Transverse colon (tissue), 4 donors: ENCODE measurements around the gene GID4. TPM values are rescaled to one million over a fixed set of nuclear protein-coding genes. Genes with fewer than 3 reads are reported as not detected.

ENCODE experiments used
- DNase-seq: peaks from one replicate; pipeline ENCODE4 v3.0.0-alpha.2; 2019
- H3K27ac ChIP-seq, 4 donors: fragments of 200-600 bp; sonication (generic); 2 replicates each; pipeline ENCODE4 v1.5.1; 2016 to 2018; ENCODE audit warnings: inconsistent platforms in 4 of 4
- H3K27me3 ChIP-seq: fragments of 200-600 bp; sonication (generic); 2 replicates; pipeline ENCODE4 v1.5.1; 2017; ENCODE audit warnings: inconsistent platforms
- H3K36me3 ChIP-seq, 4 donors: fragments of 200-600 bp; sonication (generic); 2 replicates each; pipeline ENCODE4 v1.5.1; 2017 to 2019; ENCODE audit warnings: inconsistent platforms in 4 of 4
- H3K4me1 ChIP-seq, 4 donors: fragments of 200-600 bp; sonication (generic); 2 replicates each; pipeline ENCODE4 v1.5.1; 2017 to 2020; ENCODE audit warnings: inconsistent platforms in 4 of 4
- H3K4me3 ChIP-seq, 4 donors: fragments of 200-600 bp; sonication (generic); 1 replicate in 1 of 4; 2 replicates in 3 of 4; pipeline versions ENCODE4 v1.5.1 to v1.6.1; 2017 to 2019; ENCODE audit warnings: inconsistent platforms in 4 of 4
- H3K9me3 ChIP-seq, 2 donors: fragments of 200-600 bp; sonication (generic); 2 replicates each; pipeline ENCODE4 v1.5.1; 2017 to 2019; ENCODE audit warnings: inconsistent platforms in 2 of 2
- CTCF ChIP-seq, 5 experiments: fragments of 200-600 bp in 3 of 5; fragments of 450-650 bp in 2 of 5; sonication (generic) in 3 of 5; IDR thresholded peaks; 1 replicate in 2 of 5; 2 replicates in 3 of 5; pipeline ENCODE4 v1.5.1; 2016 to 2017; ENCODE audit warnings: antibody characterized with exemption in 5 of 5, inconsistent platforms in 3 of 5, mild to moderate bottlenecking in 2 of 5, moderate library complexity in 1 of 5
- EP300 ChIP-seq: sonication (generic); formaldehyde crosslinking; IDR thresholded peaks from one replicate; pipeline ENCODE4 v1.6.1; 2017; ENCODE audit warnings: antibody characterized with exemption, low read depth
- POLR2A ChIP-seq: fragments of 450-650 bp; IDR thresholded peaks from one replicate; pipeline ENCODE4 v1.6.1; 2016; ENCODE audit warnings: antibody characterized with exemption, mild to moderate bottlenecking, moderate library complexity
- POLR2AphosphoS5 ChIP-seq, 3 donors: sonication (generic); formaldehyde crosslinking; IDR thresholded peaks; one replicate each; pipeline ENCODE4 v1.6.1; 2016; ENCODE audit warnings: antibody characterized with exemption in 3 of 3
- WGBS, 2 donors: methylation state at CpG; one replicate each; pipeline ENCODE4 v1.1.5; 2018; ENCODE audit warnings: low coverage in 1 of 2; 5-methylcytosine and 5-hydroxymethylcytosine counted together
- in situ Hi-C, 4 donors: fragments of 200-750 bp; cut with MboI; loops; one replicate each; pipeline versions ENCODE4 v1.15.0 to v1.15.1; 2017; ENCODE audit warnings: low sequenced_read_pairs in 3 of 4, low pct_ligation_motif_present in 1 of 4, low pct_unique_long_range_greater_than_20kb in 1 of 4
- intact Hi-C: fragments of 100-400 bp; cut with DNase I; formaldehyde crosslinking; loops from one replicate; pipeline ENCODE4 v1.15.1; 2023; ENCODE audit warnings: low total_unique reads
- total RNA-seq, 4 donors: library from RNA; depleted of rRNA; stranded (reverse); fragments of >200 nt; gene quantifications; one replicate each; pipeline ENCODE4 v1.1.0, GENCODE V29; 2016

Gene GID4
- total RNA-seq, 4 donors from 2014 or later, result 7.0 to 39.6 (median 9.4) TPM

GRCh38 chr17:18037486-18037885 is 1.7 kb upstream of the GID4 start:
- TF ChIP-seq POLR2AphosphoS5 (IDR thresholded peaks at IDR 0.05), result no peak
- no peak for TF ChIP-seq POLR2A
- Histone ChIP-seq H3K27ac (no peak overlapping the region), H3K4me1 (peaks cover 20 to 42% (median 28%) of the 10 kb centered on the region in 4 donors), H3K27me3 (no peaks in the 10 kb centered on the region), H3K36me3 (no peaks in the 10 kb centered on the region), H3K4me3 (no peak overlapping the region), H3K9me3 (no peaks in the 10 kb centered on the region)
- DNase-seq, result no peak
- intact Hi-C loops (loop anchor here (5.0 kb wide), 1 partner anchor 170 kb away; no protein-coding TSS in a partner anchor), in situ Hi-C loops (loop anchor here (5.0 to 25.0 kb wide), 6 partner anchors 143 to 360 kb away; partner anchors contain the start of gene RAI1 (in 2 of the 4))
- 0 to 59% methylated on average over 1 to 6 of the region's 6 CpGs for WGBS, 2 donors

DNA sequence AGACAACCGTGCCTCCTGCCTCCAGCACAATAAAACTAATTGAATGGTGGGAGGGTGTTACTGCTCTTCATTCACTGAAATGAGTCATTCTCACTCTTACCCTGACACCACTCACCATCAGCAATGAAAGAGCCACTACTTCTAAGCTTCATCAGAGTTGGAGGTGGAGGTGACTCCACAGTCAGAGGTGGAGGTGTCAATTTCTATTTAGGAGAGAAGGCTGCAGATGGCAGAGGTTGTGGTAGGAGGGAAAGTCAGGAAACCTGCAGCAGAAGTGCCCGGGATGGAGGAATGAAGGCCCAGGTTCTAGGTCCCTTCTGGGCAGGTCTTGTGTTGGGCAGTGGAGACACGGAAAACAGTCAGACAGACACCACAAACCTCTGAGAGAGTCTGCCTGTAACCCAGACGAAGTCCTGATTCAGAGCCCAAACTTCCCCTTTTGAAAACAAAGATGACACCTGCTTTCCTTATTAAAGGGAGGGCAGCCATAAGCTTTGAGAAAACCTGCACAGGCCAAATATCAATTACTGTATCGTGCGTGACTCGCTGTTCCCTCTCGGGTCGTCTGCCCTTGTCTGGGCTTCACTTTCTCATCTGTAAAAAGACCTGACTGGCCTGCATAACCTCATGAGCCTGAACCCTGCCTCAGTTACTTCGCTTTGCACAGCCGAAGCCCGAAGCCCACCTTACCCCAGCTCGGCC is 908 bp upstream of the GID4 start:
- Histone ChIP-seq H3K27me3 (no peaks in the 10 kb centered on the region), H3K36me3 (no peaks in the 10 kb centered on the region), H3K4me1 (peaks cover 20 to 41% (median 28%) of the 10 kb centered on the region in 4 donors), H3K27ac (peak overlapping the region; percentile 83 to 92 (median 90)), H3K9me3 (no peaks in the 10 kb centered on the region), H3K4me3 (peak overlapping the region; percentile 68 to 94 (median 80))
- no peak for DNase-seq
- intact Hi-C loops (loop anchor here (5.0 kb wide), 1 partner anchor 171 kb away; no protein-coding TSS in a partner anchor), in situ Hi-C loops (loop anchor here (5.0 to 25.0 kb wide), 6 partner anchors 143 to 361 kb away; partner anchors contain the start of gene RAI1 (in 2 of the 4))
- TF ChIP-seq CTCF (IDR thresholded peaks at IDR 0.05), result no peak
- no peak for TF ChIP-seq EP300
- TF ChIP-seq POLR2AphosphoS5 (IDR thresholded peaks at IDR 0.05), result no peak
- no peak for TF ChIP-seq POLR2A
- WGBS, 2 donors, result 0 to 3% methylated on average over 4 to 13 of the region's 13 CpGs

- intact Hi-C loops, result loop anchor here (5.0 kb wide), 1 partner anchor 172 kb away; no protein-coding TSS in a partner anchor
- Histone ChIP-seq H3K4me1 (peaks cover 20 to 35% (median 28%) of the 10 kb centered on the region in 4 donors), H3K36me3 (no peaks in the 10 kb centered on the region), H3K4me3 (peak overlapping the region; percentile 68 to 94 (median 83)), H3K27ac (peak overlapping the region; percentile 83 to 92 (median 90)), H3K9me3 (no peaks in the 10 kb centered on the region), H3K27me3 (no peaks in the 10 kb centered on the region)
- peak; percentile 41 for DNase-seq
- 1% methylated on average over 37 of the region's 81 CpGs; no CpG with 5 or more reads in 1 of the 2 donors for WGBS, 2 donors
- in situ Hi-C loops, result loop anchor here (5.0 to 25.0 kb wide), 6 partner anchors 145 to 362 kb away; partner anchors contain the start of gene RAI1 (in 2 of the 4)
- TF ChIP-seq POLR2A (no peak), EP300 (no peak), CTCF (IDR thresholded peaks at IDR 0.05) (no peak), POLR2AphosphoS5 (IDR thresholded peaks at IDR 0.05) (no peak)
Measured at GRCh38 chr17:18039535-18040260, 490 bp downstream of the GID4 start.

DNA sequence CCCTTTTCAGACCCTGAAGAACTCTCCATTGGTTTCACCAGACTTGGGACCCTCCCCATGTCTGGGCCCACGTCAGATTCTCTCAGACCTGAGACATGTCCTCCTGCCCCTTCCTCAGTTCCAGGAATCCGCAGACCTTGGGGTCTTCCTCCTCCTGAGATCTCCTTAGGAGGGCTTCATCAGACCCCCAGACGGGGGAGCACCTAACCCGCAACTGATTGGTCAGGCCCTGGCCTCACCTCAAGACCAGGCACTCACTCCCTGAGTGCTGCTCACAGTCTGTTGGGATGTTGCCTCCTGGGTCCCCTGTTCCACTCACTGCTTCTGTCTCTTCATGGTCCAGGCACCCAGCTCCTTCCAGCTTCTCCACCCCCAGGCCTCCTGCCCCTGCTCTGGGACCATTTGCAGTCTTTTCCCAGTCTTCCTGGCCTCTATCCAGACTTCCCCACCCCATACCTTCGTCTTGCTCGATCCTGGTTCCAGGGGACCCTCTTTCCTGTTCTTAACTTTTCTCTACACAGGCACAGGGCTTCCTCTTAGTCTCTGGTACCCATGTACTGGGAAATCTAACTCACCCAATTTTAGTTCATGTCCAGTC is 1.2 kb downstream of the GID4 start:
- intact Hi-C loops, result no loop called here
- Histone ChIP-seq H3K4me1 (peaks cover 20 to 35% (median 28%) of the 10 kb centered on the region in 4 donors), H3K27me3 (no peaks in the 10 kb centered on the region), H3K36me3 (peaks cover 0 to under 1% (median 0%) of the 10 kb centered on the region in 4 donors), H3K9me3 (no peaks in the 10 kb centered on the region), H3K27ac (peak overlapping the region in 3 of 4 donors; percentile 83 to 92 (median 89)), H3K4me3 (peak overlapping the region; percentile 68 to 94 (median 83))
- DNase-seq, result no peak
- TF ChIP-seq EP300, result no peak
- TF ChIP-seq POLR2A, result no peak
- TF ChIP-seq POLR2AphosphoS5 (IDR thresholded peaks at IDR 0.05), result no peak
- no peak for TF ChIP-seq CTCF (IDR thresholded peaks at IDR 0.05)
- 26 to 59% methylated on average over 2 to 6 of the region's 6 CpGs for WGBS, 2 donors
- in situ Hi-C loops, result loop anchor here in 2 of 4 donors (25.0 kb wide), 2 partner anchors 153 to 353 kb away; partner anchors contain the start of gene RAI1 (in 1 of the 2)
